DMS53 treated with DMSO at 0.1 percent for 48 hours (cell line): ENCODE data around the gene DBNDD1.
"Not testable (repeated sequence)": the region's sequence is repeated elsewhere in the genome, so short reads cannot be mapped to it uniquely, and the experiment has no call there.

Experiments used
- DNase-seq: peaks from one replicate; lab custom pipeline; 2025; ENCODE audit not compliant: unreplicated experiment; lab: John Stamatoyannopoulos, UW

The DBNDD1 gene

DNA sequence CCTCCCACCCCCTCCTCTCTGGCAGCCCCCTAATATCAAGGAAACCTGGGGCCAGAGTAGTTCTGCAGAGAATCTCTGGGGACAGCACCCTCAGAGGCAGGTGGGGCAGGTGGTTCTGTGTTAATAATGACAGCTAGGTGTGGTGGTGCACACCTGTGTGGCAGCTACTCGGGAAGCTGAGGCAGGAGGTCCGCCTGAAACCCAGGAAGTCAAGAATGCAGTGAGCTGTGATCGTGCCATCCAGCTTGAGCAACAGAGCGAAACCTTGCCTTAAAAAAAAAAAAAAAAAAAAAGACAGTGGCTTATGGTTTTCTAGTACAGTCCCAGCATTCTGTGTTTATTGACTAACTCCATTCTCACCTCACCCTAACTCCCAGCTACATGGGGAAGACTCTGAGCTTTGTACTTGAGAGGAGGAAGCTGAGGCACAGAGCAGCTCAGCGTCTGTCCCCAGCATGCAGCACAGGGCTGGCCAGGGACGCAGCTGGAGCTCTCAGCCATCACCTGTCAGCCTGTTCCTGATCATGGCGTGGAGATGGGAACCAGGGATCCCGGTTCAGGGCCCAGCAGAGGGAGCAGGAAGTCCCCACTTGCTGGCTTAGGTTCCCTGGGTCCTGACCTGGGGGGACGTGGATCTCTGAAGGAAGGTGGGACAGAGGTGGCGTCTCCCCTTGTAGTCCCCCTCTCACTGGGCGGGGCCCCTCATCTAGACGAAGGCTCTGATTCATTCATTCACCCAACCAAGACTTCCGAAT lies 6.1 kb downstream of the DBNDD1 start:
- no peak for DNase-seq

- DNase-seq, result no peak
Observed at GRCh38 chr16:90011908-90012501, 7.3 kb downstream of the DBNDD1 start.

GRCh38 chr16:90011508-90011819 lies 7.8 kb downstream of the DBNDD1 start:
- no peak for DNase-seq

DNA sequence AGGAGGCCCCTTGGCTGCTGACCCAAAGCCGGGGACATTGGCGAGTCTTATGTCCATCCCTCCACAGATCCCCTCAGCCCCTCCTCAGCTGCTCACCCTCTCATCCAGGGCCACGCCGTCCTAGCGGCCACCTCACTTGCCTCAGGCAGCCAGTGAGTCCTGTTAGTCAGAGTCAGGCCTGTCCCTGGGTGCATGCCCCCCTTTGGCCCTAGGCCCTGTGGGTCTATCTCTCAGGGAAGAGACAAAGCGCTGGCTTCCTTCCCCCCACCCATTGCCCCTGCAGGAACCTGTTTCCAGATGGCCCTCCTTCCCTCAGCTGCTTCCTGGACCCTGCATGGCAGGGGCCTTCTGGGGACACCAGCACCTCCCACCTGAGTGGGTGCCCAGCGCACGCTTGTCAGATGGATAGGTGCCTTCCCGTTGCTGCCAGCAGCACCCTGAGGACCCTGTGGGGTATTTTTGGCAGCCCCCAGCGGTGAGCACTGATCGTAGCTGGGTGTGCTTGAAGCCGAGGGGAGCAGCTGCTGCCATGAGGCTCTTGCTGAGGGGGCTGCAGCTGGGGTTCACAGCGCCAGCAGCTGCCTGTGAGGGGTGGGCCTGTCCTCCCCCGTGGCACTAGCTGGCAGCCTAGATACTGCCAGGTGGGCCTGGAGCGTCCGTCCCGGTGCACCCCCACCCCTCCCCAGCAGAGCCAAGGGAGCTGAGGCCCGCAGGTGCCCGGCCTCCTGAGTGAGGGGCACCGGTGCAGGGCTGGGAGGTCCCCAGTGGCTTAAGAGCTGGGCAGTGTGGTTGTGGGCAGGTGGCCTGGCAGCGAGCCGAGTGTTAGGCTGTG lies 8.4 kb downstream of the DBNDD1 start:
- DNase-seq, result no peak

GRCh38 chr16:90009172-90009899 lies 9.9 kb downstream of the DBNDD1 start:
- no peak for DNase-seq

DNA sequence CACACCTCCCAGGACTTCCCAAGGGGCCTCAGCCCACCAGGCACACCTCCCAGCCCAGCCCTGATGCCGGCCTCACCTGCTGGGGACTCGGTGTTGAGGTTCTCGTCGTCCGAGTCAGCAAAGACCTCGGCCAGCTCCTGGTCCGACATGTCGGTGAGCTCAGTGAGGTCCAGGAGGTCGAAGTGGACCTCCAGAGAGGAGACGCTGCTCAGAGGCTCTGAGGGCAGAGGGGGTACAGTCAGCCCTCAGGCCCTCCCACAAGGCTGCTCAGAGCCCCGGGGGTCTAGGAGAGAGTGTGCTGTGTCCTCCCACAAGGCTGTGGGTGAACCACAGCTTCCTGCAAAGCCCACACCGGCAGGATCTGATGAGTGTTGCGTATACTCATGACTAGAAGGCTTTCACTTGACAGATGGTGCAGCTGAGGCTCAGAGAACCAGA lies 10.5 kb downstream of the DBNDD1 start:
- no peak for DNase-seq

- not testable (repeated sequence) for DNase-seq
Observed at GRCh38 chr16:90007635-90008234, 11.5 kb downstream of the DBNDD1 start.

GRCh38 chr16:90007015-90007414 lies 12.2 kb downstream of the DBNDD1 start:
- no peak for DNase-seq

GRCh38 chr16:90005956-90006663 lies 13.1 kb downstream of the DBNDD1 start:
- DNase-seq, result no peak

DNA sequence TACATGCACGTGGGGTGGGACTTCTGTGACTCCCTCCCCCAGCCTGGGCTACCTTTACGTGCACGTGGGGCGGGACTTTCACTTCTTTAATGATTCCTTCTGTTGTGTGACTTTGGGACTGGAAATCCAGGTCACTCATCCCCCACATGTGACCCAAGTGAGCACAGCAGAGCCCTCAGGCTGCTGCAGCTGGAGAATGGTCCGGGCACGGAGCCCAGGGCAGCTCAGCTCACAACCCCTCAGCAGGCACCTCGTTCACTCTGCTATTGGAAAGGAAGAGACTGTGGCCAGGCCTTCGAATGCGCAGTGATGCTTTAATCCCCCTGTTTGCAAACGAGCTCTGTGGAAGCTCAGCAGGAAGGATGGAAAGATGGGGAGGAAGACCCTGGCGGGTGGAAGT lies 14.7 kb downstream of the DBNDD1 start:
- no peak for DNase-seq

DNA sequence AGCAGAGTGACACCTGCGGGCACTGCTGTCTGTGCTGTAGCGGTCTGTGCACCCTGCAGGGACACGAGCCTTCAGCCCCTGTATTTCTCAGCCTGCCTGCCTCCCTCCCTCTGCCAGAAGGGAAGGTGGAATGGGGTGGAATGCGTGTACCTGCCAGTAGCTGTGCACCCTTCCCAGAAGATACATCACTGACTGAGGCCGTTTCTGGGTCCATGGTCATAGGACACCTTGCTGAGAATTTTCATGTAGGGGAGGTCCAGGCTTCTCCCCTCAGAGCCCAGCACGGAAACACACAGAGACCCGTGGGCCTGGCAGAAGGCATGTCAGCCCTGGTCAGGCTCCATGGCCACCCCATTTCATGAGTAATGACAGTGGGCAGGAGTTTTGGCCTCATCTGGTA lies 16.5 kb downstream of the DBNDD1 start:
- DNase-seq, result no peak

DNA sequence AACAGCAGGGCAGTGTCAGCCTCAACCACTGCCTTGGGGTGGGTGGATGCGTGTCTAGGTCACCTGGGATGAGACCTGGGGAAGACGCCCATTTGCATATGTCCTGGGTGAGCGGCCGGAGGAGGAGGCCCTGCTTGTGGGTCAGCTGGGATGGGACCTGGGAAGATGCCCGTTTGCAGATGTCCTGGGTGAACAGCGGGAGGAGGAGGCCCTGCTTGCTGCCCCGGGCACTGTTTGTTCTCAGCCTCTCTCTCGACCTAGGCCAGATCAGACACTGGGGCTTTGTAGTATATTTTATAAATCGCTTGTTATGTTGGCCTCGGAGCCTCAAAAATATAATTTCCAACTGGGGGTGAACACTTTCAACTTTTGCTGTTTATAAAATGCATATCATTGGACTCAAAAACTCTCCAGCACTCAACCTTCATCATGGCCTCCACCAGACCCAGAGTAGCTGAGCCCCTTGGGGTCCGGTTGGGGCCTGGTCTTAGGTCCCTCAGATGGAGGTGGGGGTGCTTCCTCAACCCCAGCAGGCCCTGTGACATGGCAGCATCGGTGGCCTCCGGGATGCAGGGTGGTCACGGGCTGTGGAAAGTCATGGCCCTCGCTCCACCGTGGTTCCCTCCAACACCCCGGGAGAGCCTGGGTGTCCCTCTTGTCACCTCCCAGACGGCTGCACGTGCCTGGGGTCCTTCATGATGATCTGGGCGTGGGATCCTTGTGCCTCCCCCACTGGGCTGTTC lies 17.3 kb downstream of the DBNDD1 start:
- DNase-seq, result no peak

GRCh38 chr16:90000733-90001427 lies 18.4 kb downstream of the DBNDD1 start:
- no peak for DNase-seq

DNA sequence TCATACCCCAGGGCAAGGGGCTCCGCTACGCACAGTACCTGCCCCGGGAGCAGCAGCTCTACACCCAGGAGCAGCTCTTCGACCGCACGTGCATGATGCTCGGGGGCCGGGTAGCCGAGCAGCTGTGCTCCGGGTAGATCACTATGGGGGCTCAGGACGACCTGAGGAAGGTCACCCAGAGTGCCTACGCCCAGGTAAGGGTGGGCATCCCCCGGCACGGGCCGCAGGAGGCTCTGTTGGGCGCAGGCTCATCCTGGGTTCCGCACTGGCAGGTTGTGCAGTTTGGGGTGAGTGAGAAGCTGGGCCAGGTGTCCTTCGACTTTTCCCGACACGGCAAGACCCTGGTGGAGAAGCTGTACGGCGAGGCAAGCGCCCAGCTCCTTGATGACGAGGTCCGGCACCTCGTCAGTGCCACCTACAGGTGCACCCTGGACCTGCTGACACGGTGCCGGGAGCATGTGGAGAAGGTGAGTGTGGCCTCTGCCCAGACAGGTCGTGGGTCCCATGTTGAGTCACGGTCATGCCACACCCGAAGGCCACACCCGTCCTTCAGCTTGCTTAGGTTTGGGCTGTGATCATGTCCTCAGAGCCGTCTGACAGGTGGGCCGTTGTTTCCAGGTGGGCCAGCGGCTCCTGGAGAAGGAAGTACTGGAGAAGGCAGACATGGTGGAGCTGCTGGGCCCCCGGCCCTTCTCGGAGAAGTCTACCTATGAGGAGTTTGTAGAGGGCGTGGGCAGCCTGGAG lies 19.3 kb downstream of the DBNDD1 start:
- DNase-seq, result no peak

DNA sequence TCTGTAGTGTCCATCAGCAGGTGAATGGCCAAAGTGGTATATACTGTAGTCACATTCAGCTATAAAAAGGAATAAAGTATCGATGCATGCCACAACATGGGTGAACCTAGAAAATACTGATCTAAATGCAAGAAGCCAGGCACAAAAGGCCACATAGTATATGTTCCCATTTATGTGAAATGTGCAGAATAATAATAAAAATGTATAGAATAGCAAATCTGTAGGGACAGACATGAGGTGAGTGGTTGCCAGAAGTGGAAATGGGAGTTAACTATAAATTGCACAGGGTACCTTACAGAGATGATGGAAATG lies 23.1 kb downstream of the DBNDD1 start:
- no peak for DNase-seq

- DNase-seq, result peak; percentile 24
Observed at GRCh38 chr16:89995475-89996177, 23.6 kb downstream of the DBNDD1 start.

GRCh38 chr16:89994721-89995474 lies 24.4 kb downstream of the DBNDD1 start:
- peak; percentile 24 for DNase-seq
